Endothelial cell of umbilical vein (primary cell): ENCODE results near the gene TENM4. TPM values are rescaled to one million over a fixed set of nuclear protein-coding genes. Genes with fewer than 3 reads are reported as not detected.

Experiments used
- BruUV-seq: library from RNA; stranded (reverse); fragments of 400-500 nt; replicated peaks from 2 replicates; lab custom pipeline; 2021; lab: Mats Ljungman, UMichigan
- CTCF ChIA-PET: fragments of 300-600, 350-600 bp; sonication (Branson Sonifier 250); formaldehyde crosslinking; loops from one replicate; lab custom pipeline; 2021; ENCODE audit warnings: antibody characterized with exemption, inconsistent platforms; lab: Charles Lee
- POLR2A ChIA-PET: fragments of 300-600, 350-600 bp; sonication (Branson Sonifier 250); formaldehyde crosslinking; loops from one replicate; lab custom pipeline; 2021; ENCODE audit warnings: antibody characterized with exemption, inconsistent platforms; lab: Charles Lee
- DNase-seq: peaks from one replicate; pipeline ENCODE4 v3.0.0-alpha.2; 2011; ENCODE audit warnings: low read depth, low spot score
- FAIRE-seq: peaks from 2 replicates; lab custom pipeline; 2011; peaks lifted over from hg19 to GRCh38; lab: Jason Lieb, UNC
- H2AFZ ChIP-seq: 2 replicates; pipeline ENCODE4 v1.6.0; 2012; ENCODE audit warnings: low read depth, low read length, control low read depth, inconsistent platforms
- H3K27ac ChIP-seq: 2 replicates; pipeline ENCODE4 v1.5.1; 2011; ENCODE audit warnings: low read depth, mild to moderate bottlenecking, control low read depth, low read length, moderate library complexity; ENCODE audit not compliant: insufficient read depth
- H3K27me3 ChIP-seq, 2 experiments: 2 replicates each; pipeline versions ENCODE4 v1.6.0 to v1.6.1; 2011; ENCODE audit warnings: low read length in 2 of 2, mixed read lengths in 1 of 2; ENCODE audit not compliant: control insufficient read depth in 2 of 2, insufficient read depth in 2 of 2
- H3K36me3 ChIP-seq, 2 experiments: 2 replicates in 1 of 2; 3 replicates in 1 of 2; pipeline ENCODE4 v1.5.1; 2011; ENCODE audit warnings: low read length in 2 of 2, mild to moderate bottlenecking in 1 of 2, moderate library complexity in 1 of 2; ENCODE audit not compliant: control insufficient read depth in 2 of 2, insufficient read depth in 2 of 2; ENCODE audit errors: extremely low read depth in 1 of 2
- H3K4me1 ChIP-seq: 3 replicates; pipeline ENCODE4 v1.5.1; 2011; ENCODE audit warnings: mild to moderate bottlenecking, low read length; ENCODE audit not compliant: control insufficient read depth, insufficient read depth; ENCODE audit errors: extremely low read depth
- H3K4me2 ChIP-seq: 2 replicates; pipeline ENCODE4 v1.6.1; 2011; ENCODE audit warnings: low read length, control low read depth, mixed read lengths; ENCODE audit not compliant: insufficient read depth
- H3K4me3 ChIP-seq, 3 experiments: fragments of 200-600 bp in 1 of 3; sonication (generic), shearing (Covaris generic) in 1 of 3; replicated peaks in 1 of 3; 2 replicates each; pipeline ENCODE4 v1.5.1; 2011 to 2016; ENCODE audit warnings: control low read depth in 3 of 3, low read length in 3 of 3, mild to moderate bottlenecking in 2 of 3, inconsistent platforms in 1 of 3, low read depth in 1 of 3, moderate library complexity in 1 of 3; ENCODE audit not compliant: insufficient read depth in 1 of 3
- H3K79me2 ChIP-seq: 2 replicates; pipeline ENCODE4 v1.6.0; 2012; ENCODE audit warnings: low read length, inconsistent platforms; ENCODE audit not compliant: control insufficient read depth, insufficient read depth
- H3K9ac ChIP-seq: replicated peaks from 2 replicates; pipeline ENCODE3; 2011; ENCODE audit warnings: low read length, control low read depth; ENCODE audit not compliant: insufficient read depth; ENCODE audit errors: extremely low read depth
- H3K9me1 ChIP-seq: replicated peaks from 3 replicates; pipeline ENCODE4 v1.6.0; 2011; ENCODE audit warnings: mild to moderate bottlenecking, low read length; ENCODE audit not compliant: control insufficient read depth, insufficient read depth; ENCODE audit errors: extremely low read depth
- H3K9me3 ChIP-seq: replicated peaks from 2 replicates; pipeline ENCODE4 v1.5.1; 2012; ENCODE audit warnings: low read length, inconsistent platforms; ENCODE audit not compliant: control insufficient read depth, insufficient read depth
- H4K20me1 ChIP-seq: replicated peaks from 2 replicates; pipeline ENCODE3; 2011; ENCODE audit warnings: mild to moderate bottlenecking, low read length; ENCODE audit not compliant: control insufficient read depth, insufficient read depth; ENCODE audit errors: extremely low read depth
- CTCF ChIP-seq, 2 donors: IDR thresholded peaks; 1 replicate in 1 of 2; 2 replicates in 1 of 2; pipeline ENCODE4 v1.5.1; 2011; ENCODE audit warnings: low read length in 2 of 2, mild to moderate bottlenecking in 2 of 2, moderate library complexity in 2 of 2, control low read depth in 1 of 2, inconsistent platforms in 1 of 2, low read depth in 1 of 2; ENCODE audit not compliant: insufficient read depth in 1 of 2; ENCODE audit errors: extremely low read depth in 1 of 2
- EZH2 ChIP-seq: IDR thresholded peaks from 2 replicates; pipeline ENCODE4 v1.6.1; 2012; ENCODE audit warnings: borderline replicate concordance, low read depth, mild to moderate bottlenecking, moderate library complexity, low read length, inconsistent platforms; ENCODE audit not compliant: severe bottlenecking
- FOS ChIP-seq: IDR thresholded peaks from 2 replicates; pipeline ENCODE4 v1.6.1; 2011; ENCODE audit warnings: mild to moderate bottlenecking, low read length, moderate library complexity, borderline replicate concordance; ENCODE audit not compliant: insufficient read depth
- GATA2 ChIP-seq: IDR thresholded peaks from 2 replicates; pipeline ENCODE4 v1.7.0; 2011; ENCODE audit warnings: low read depth, mild to moderate bottlenecking, moderate library complexity, mixed read lengths, low read length; ENCODE audit not compliant: insufficient read length, insufficient read depth
- JUN ChIP-seq: IDR thresholded peaks from 2 replicates; pipeline ENCODE4 v1.6.1; 2011; ENCODE audit warnings: borderline replicate concordance, low read depth; ENCODE audit not compliant: insufficient read length, insufficient read depth
- MYC ChIP-seq: IDR thresholded peaks from one replicate; pipeline ENCODE4 v1.6.1; 2011; ENCODE audit warnings: mild to moderate bottlenecking, low read depth, low read length
- POLR2A ChIP-seq: IDR thresholded peaks from 2 replicates; pipeline ENCODE4 v1.6.1; 2012; ENCODE audit warnings: low read depth, mild to moderate bottlenecking, control low read depth, low read length
- POLR2AphosphoS5 ChIP-seq: IDR thresholded peaks from 2 replicates; pipeline ENCODE4 v1.6.1; 2012; ENCODE audit warnings: low read depth, mild to moderate bottlenecking, control low read depth, low read length, moderate library complexity; ENCODE audit not compliant: insufficient read depth
- dilution Hi-C: fragments of 300-500 bp; cut with MboI; formaldehyde crosslinking; loops from one replicate; pipeline ENCODE4 v1.15.0; 2019; ENCODE audit warnings: low sequenced_read_pairs; ENCODE audit not compliant: extremely low pct_ligation_motif_present
- intact Hi-C: fragments of 100-400 bp; cut with micrococcal nuclease; formaldehyde crosslinking; loops from one replicate; pipeline ENCODE4 v1.10.0; 2022
- polyA plus RNA-seq, 4 experiments: library from polyadenylated mRNA; depleted of rRNA in 3 of 4; stranded (reverse) in 3 of 4; unstranded in 1 of 4; fragments of >200 nt; gene quantifications; 2 replicates each; pipeline versions ENCODE4 v1.2.1 to v1.2.3, GENCODE V29; 2011 to 2012; ENCODE audit warnings: missing spikeins in 1 of 4
- total RNA-seq: library from RNA; stranded (reverse); gene quantifications from 2 replicates; pipeline ENCODE4 v1.2.3, GENCODE V29; 2021
- TF ChIP-seq, protein P1 (sequence below): IDR thresholded peaks from 2 replicates; pipeline ENCODE4 v1.6.1; 2011; ENCODE audit not compliant: insufficient read depth, insufficient read length

TENM4 gene
- total and polyA plus RNA-seq, 2 donors (not counting 3 experiments of a cell fraction or from before 2014, with no cell fraction given) = 0.06 to 0.27 TPM

- CTCF ChIA-PET = no interaction called here
- no peak for FAIRE-seq
These were observed 746.7 kb downstream of the TENM4 start for GRCh38 chr11:78694152-78694551.

More at GRCh38 chr11:78694152-78694551, 746.7 kb downstream of the TENM4 start:
- Histone ChIP-seq H4K20me1 (no peaks in the 10 kb centered on the region), H3K4me3 (no peak overlapping the region), H3K4me2 (no peak overlapping the region), H3K4me1 (no peaks in the 10 kb centered on the region), H3K79me2 (no peaks in the 10 kb centered on the region), H3K27ac (no peak overlapping the region), H3K9me1 (no peaks in the 10 kb centered on the region), H3K9ac (no peak overlapping the region), H3K36me3 (no peaks in the 10 kb centered on the region), H3K9me3 (no peaks in the 10 kb centered on the region), H3K27me3 (no peaks in the 10 kb centered on the region), H2AFZ (no peak overlapping the region)
- dilution Hi-C loops = no loop called here
- no TSS peak for BruUV-seq
- intact Hi-C loops = no loop called here
- no peak for DNase-seq
- POLR2A ChIA-PET = no interaction called here
- TF ChIP-seq FOS (no peak), GATA2 (no peak), POLR2A (no peak), EZH2 (no peak), MYC (no peak), POLR2AphosphoS5 (no peak), CTCF (IDR thresholded peaks at IDR 0.05; ENCODE audit: extremely low read depth in 1 of 2, insufficient read depth in 1 of 2, low read depth in 1 of 2, low read length in 2 of 2) (no peak), JUN (no peak)
- TF ChIP-seq, protein P1, sequence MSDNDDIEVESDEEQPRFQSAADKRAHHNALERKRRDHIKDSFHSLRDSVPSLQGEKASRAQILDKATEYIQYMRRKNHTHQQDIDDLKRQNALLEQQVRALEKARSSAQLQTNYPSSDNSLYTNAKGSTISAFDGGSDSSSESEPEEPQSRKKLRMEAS = no peak
